OCI-LY1 (cell line): ENCODE measurements around the gene KLHL6.

Experiments used
- CTCF ChIP-seq: fragments of 200-600 bp; sonication (generic), shearing (Covaris generic); IDR thresholded peaks from 2 replicates; pipeline ENCODE4 v1.5.1; 2017; ENCODE audit warnings: mild to moderate bottlenecking, antibody characterized with exemption, low read length, moderate library complexity, mixed read lengths
- EZH2 ChIP-seq: fragments of 200-600 bp; sonication (generic), shearing (Covaris generic); IDR thresholded peaks from 2 replicates; pipeline ENCODE4 v1.8.0; 2017; ENCODE audit warnings: borderline replicate concordance, mixed run types, mild to moderate bottlenecking, antibody characterized with exemption, low read length, moderate library complexity, mixed read lengths

- TF ChIP-seq CTCF: no peak
- TF ChIP-seq EZH2: no peak
Measured at GRCh38 chr3:183449791-183450190, 105.7 kb downstream of the KLHL6 start.
